ENCODE measurements around the gene MVP.
"Not testable (repeated sequence)": the region's sequence is repeated elsewhere in the genome, so short reads cannot be mapped to it uniquely, and the experiment has no call there.

MVP gene

GRCh38 chr16:29876594-29877249 is 56.5 kb downstream of the MVP start:
- DNase-seq: no peak

GRCh38 chr16:29877266-29877961 is 57.2 kb downstream of the MVP start:
- DNase-seq: no peak

GRCh38 chr16:29878172-29878571 is 57.9 kb downstream of the MVP start:
- no peak for DNase-seq

GRCh38 chr16:29881050-29881449 is 60.8 kb downstream of the MVP start:
- no peak for DNase-seq

- no peak for DNase-seq
Measured at GRCh38 chr16:29883987-29884386, 63.7 kb downstream of the MVP start.

- DNase-seq: not testable (repeated sequence)
Measured at GRCh38 chr16:29889372-29889771, 69.1 kb downstream of the MVP start.

GRCh38 chr16:29891525-29892457 is 71.5 kb downstream of the MVP start:
- DNase-seq: no peak

- DNase-seq: no peak
Measured at GRCh38 chr16:29892458-29892813, 72.2 kb downstream of the MVP start.

- no peak for DNase-seq
Measured at GRCh38 chr16:29893553-29893952, 73.3 kb downstream of the MVP start.

DNA sequence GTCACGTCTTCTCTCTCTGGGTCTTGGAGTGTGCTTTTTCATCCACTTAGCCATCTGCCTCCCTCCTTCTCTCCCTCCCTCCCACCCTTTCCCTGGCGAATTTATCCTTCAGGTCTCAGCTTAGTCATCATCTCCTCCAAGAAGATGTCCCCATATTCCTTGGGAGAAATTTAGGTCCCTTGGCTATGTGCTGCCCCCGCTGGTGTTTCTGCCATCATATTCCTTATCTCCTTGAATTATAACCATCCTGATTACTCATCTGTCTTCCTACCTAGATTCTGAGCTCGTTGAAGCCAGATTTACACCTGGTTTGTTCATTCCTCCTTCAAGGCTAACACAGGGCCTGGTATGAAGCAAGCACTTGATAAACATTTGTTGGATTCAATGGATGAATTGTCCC is 74.1 kb downstream of the MVP start:
- DNase-seq: no peak

DNA sequence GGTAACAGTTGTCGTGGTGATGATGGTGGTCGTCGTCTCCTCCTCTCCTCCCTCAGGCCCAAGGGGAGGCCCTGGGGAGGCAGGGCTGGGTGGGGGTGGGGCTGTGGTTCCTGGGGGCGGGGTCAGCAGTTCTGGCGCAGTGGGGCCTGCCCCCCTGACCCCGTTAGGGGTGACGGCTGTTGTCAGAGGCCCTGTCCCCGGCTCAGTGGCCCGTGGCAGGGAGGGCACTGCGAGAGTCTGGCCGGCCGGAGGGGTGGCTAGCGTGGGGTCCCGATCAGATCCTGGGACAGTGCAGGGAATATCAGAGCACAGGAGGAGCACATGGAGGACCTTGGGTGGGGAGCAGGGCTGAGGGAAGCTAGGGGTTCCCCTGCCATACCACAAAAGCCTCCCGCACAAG is 76.6 kb downstream of the MVP start:
- DNase-seq: no peak

GRCh38 chr16:29897333-29897732 is 77.1 kb downstream of the MVP start:
- no peak for DNase-seq
